Vagina (tissue), 2 donors: ENCODE data around the gene NOXA1. TPM values are rescaled to one million over a fixed set of nuclear protein-coding genes. Genes with fewer than 3 reads are reported as not detected.

Experiments
- DNase-seq, 2 donors: peaks; one replicate each; pipeline ENCODE4 v3.0.0-alpha.2; 2017; ENCODE audit errors: extremely low spot score in 2 of 2
- H3K27ac ChIP-seq: fragments of 200-600 bp; sonication (generic); one replicate; pipeline ENCODE4 v1.5.1; 2019
- H3K27me3 ChIP-seq: fragments of 200-600 bp; sonication (generic); one replicate; pipeline ENCODE4 v1.5.1; 2019
- H3K36me3 ChIP-seq, 2 donors: fragments of 200-600 bp; sonication (generic); one replicate each; pipeline ENCODE4 v1.5.1; 2017 to 2019
- H3K4me1 ChIP-seq: fragments of 200-600 bp; sonication (generic); one replicate; pipeline ENCODE4 v1.5.1; 2019
- H3K4me3 ChIP-seq, 2 donors: fragments of 200-600 bp; sonication (generic); 1 replicate in 1 of 2; 2 replicates in 1 of 2; pipeline ENCODE4 v1.5.1; 2016 to 2019
- H3K9me3 ChIP-seq: fragments of 200-600 bp; sonication (generic); one replicate; pipeline ENCODE4 v1.5.1; 2019
- CTCF ChIP-seq, 3 experiments: fragments of 450-650 bp in 2 of 3; fragments of 200-600 bp in 1 of 3; sonication (generic) in 1 of 3; IDR thresholded peaks; one replicate each; pipeline ENCODE4 v1.5.1; 2017 to 2019; ENCODE audit warnings: antibody characterized with exemption in 3 of 3, mild to moderate bottlenecking in 2 of 3, moderate library complexity in 2 of 3
- POLR2A ChIP-seq, 2 donors: fragments of 450-650 bp; IDR thresholded peaks; one replicate each; pipeline ENCODE4 v1.6.1; 2017; ENCODE audit warnings: antibody characterized with exemption in 2 of 2, mild to moderate bottlenecking in 2 of 2, moderate library complexity in 2 of 2
- POLR2AphosphoS5 ChIP-seq, 2 donors: sonication (generic); formaldehyde crosslinking; IDR thresholded peaks; one replicate each; pipeline ENCODE4 v1.9.0; 2017; ENCODE audit warnings: antibody characterized with exemption in 2 of 2, mild to moderate bottlenecking in 2 of 2, low read depth in 1 of 2; ENCODE audit not compliant: insufficient read depth in 1 of 2
- intact Hi-C: fragments of 100-400 bp; cut with DNase I; formaldehyde crosslinking; loops from one replicate; pipeline ENCODE4 v1.15.1; 2023
- total RNA-seq: library from RNA; depleted of rRNA; stranded (reverse); fragments of >200 nt; gene quantifications from one replicate; pipeline ENCODE4 v1.2.3, GENCODE V29; 2016

Gene NOXA1
- total RNA-seq, 1 donor from 2014 or later = 2.9 TPM

- no peaks in the 10 kb centered on the region for H3K9me3 ChIP-seq
- no peak overlapping the region for H3K27ac ChIP-seq
- H3K4me3 ChIP-seq = no peak overlapping the region
- H3K4me1 ChIP-seq = peaks cover 34% of the 10 kb centered on the region
- TF ChIP-seq POLR2A (IDR thresholded peaks at IDR 0.05) = no peak
- TF ChIP-seq POLR2AphosphoS5 (IDR thresholded peaks at IDR 0.05; ENCODE audit: insufficient read depth in 1 of 2, low read depth in 1 of 2) = no peak
- TF ChIP-seq CTCF (IDR thresholded peaks at IDR 0.05) = no peak
- no peak for DNase-seq
- no peaks in the 10 kb centered on the region for H3K27me3 ChIP-seq
- intact Hi-C loops = no loop called here
- H3K36me3 ChIP-seq = no peaks in the 10 kb centered on the region
Observed at GRCh38 chr9:137426018-137426681, 3.0 kb downstream of the NOXA1 start.

GRCh38 chr9:137427454-137428310 lies 4.5 kb downstream of the NOXA1 start:
- Histone ChIP-seq H3K27me3 (no peaks in the 10 kb centered on the region), H3K27ac (no peak overlapping the region), H3K36me3 (no peaks in the 10 kb centered on the region), H3K4me3 (no peak overlapping the region), H3K9me3 (no peaks in the 10 kb centered on the region), H3K4me1 (peaks cover 21% of the 10 kb centered on the region)
- TF ChIP-seq POLR2AphosphoS5 (IDR thresholded peaks at IDR 0.05; ENCODE audit: insufficient read depth in 1 of 2, low read depth in 1 of 2) = no peak
- TF ChIP-seq CTCF (IDR thresholded peaks at IDR 0.05) = no peak
- no peak for TF ChIP-seq POLR2A (IDR thresholded peaks at IDR 0.05)
- intact Hi-C loops = no loop called here
- no peak for DNase-seq

- peaks cover 21% of the 10 kb centered on the region for H3K4me1 ChIP-seq
- no peaks in the 10 kb centered on the region for H3K9me3 ChIP-seq
- TF ChIP-seq POLR2A (IDR thresholded peaks at IDR 0.05) (no peak), POLR2AphosphoS5 (IDR thresholded peaks at IDR 0.05; ENCODE audit: insufficient read depth in 1 of 2, low read depth in 1 of 2) (no peak), CTCF (IDR thresholded peaks at IDR 0.05) (no peak)
- no peaks in the 10 kb centered on the region for H3K36me3 ChIP-seq
- H3K27me3 ChIP-seq = no peaks in the 10 kb centered on the region
- intact Hi-C loops = no loop called here
- no peak overlapping the region for H3K4me3 ChIP-seq
- no peak for DNase-seq
- H3K27ac ChIP-seq = no peak overlapping the region
Observed at GRCh38 chr9:137428311-137428630, 5.1 kb downstream of the NOXA1 start.

- Histone ChIP-seq H3K36me3 (no peaks in the 10 kb centered on the region), H3K4me3 (no peak overlapping the region), H3K9me3 (no peaks in the 10 kb centered on the region), H3K27ac (no peak overlapping the region), H3K4me1 (peaks cover 15% of the 10 kb centered on the region), H3K27me3 (no peaks in the 10 kb centered on the region)
- TF ChIP-seq POLR2AphosphoS5 (IDR thresholded peaks at IDR 0.05; ENCODE audit: insufficient read depth in 1 of 2, low read depth in 1 of 2) (no peak), POLR2A (IDR thresholded peaks at IDR 0.05) (no peak), CTCF (IDR thresholded peaks at IDR 0.05) (no peak)
- intact Hi-C loops = loop anchor here (1.0 kb wide), 1 partner anchor 18 kb away; no protein-coding TSS in a partner anchor
- no peak for DNase-seq
Observed at GRCh38 chr9:137428841-137429545, 5.8 kb downstream of the NOXA1 start.
